Measurements from ENCODE around the gene MYDGF.

The MYDGF gene

DNA sequence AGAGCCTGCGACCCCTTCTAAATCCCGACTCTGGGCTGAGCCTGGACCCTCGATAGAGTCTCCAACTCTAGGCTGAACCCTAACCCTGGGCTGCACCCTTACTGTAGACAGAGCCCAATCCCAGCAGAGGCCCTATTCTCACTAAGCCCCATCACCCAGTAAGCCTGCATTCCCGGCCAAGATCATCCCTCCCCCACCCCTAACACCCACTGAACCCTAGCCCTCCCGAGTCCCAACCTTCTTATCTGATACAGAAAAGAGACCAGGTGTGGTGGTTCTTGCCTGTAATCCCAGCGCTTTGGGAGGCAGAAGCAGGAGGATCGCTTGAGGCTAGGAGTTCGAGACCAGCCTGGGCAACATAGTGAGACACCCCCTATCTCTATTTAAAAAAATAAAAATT is 33.4 kb downstream of the MYDGF start:
- H3K9me3 ChIP-seq (ENCODE audit: low read length), result no peaks in the 10 kb centered on the region
- peaks cover 24% of the 10 kb centered on the region for H3K4me1 ChIP-seq (ENCODE audit: insufficient read depth, low read length)
- peak overlapping the region; percentile 5 for H3K9ac ChIP-seq (ENCODE audit: low read length)
- peak overlapping the region in 1 of 2 donors; percentile 76 for H3K4me3 ChIP-seq (ENCODE audit: low read depth in 1 of 2, low read length in 2 of 2)
- no peak overlapping the region for H3K27ac ChIP-seq (ENCODE audit: low read depth, low read length)
- H3K36me3 ChIP-seq (ENCODE audit: insufficient read depth, low read length), result no peaks in the 10 kb centered on the region
- no peaks in the 10 kb centered on the region for H3K27me3 ChIP-seq (ENCODE audit: control insufficient read depth in 1 of 2, insufficient read depth in 2 of 2, low read length in 2 of 2)

DNA sequence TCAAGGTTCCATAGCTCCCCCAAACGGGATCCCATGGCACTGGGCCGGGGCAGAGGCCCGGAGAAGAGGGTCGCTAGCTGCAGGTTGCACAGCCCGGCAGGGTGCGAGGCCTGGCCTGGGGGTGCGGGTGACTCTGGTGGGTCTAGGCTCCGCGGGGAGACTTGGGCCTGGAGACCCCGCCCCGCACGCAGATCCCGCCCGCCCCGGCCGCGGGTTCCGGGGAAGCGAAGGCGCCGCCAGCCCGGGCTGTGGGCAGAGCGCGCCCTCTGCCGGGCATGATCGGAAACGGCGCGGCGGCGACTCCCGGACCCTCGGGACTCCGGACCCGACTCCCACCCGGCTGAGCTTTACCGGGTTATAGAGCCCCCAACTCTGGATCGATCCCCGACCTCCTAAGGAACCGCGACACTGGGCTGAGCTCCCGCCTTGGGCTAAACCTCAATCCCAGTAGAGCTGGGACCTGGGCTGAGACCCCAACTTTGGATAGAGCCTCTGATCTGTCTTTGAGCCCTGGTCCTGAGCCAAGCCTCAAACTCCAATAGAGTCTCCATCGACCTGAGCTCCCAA is 33.9 kb downstream of the MYDGF start:
- Histone ChIP-seq H3K4me3 (ENCODE audit: low read depth in 1 of 2, low read length in 2 of 2) (peak overlapping the region; percentile 70 to 76), H3K27ac (ENCODE audit: low read depth, low read length) (peak overlapping the region; percentile 7), H3K27me3 (ENCODE audit: control insufficient read depth in 1 of 2, insufficient read depth in 2 of 2, low read length in 2 of 2) (no peaks in the 10 kb centered on the region), H3K9me3 (ENCODE audit: low read length) (no peaks in the 10 kb centered on the region), H3K4me1 (ENCODE audit: insufficient read depth, low read length) (peaks cover 19% of the 10 kb centered on the region), H3K36me3 (ENCODE audit: insufficient read depth, low read length) (no peaks in the 10 kb centered on the region), H3K9ac (ENCODE audit: low read length) (peak overlapping the region; percentile 5)

DNA sequence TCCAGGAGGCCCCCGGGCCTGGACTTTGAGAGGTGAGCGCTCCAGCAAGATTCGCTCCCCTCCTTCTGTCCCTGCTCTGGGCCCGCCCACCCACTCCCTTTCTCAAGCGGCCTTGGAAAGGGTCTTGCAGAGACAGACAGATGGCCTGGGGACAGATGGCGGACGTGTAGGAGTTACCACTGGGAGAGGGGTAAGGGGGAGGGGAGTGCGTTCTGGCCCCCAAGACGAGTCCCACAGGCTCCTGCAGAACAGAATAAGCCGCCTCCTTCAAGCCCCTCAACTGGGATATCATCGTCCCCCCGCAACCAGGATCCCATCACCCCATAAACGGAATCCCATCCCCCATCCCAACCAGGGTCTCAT is 34.4 kb downstream of the MYDGF start:
- Histone ChIP-seq H3K27ac (ENCODE audit: low read depth, low read length) (peak overlapping the region; percentile 7), H3K27me3 (ENCODE audit: control insufficient read depth in 1 of 2, insufficient read depth in 2 of 2, low read length in 2 of 2) (no peaks in the 10 kb centered on the region), H3K9ac (ENCODE audit: low read length) (no peak overlapping the region), H3K9me3 (ENCODE audit: low read length) (no peaks in the 10 kb centered on the region), H3K4me3 (ENCODE audit: low read depth in 1 of 2, low read length in 2 of 2) (peak overlapping the region; percentile 70 to 76), H3K36me3 (ENCODE audit: insufficient read depth, low read length) (no peaks in the 10 kb centered on the region), H3K4me1 (ENCODE audit: insufficient read depth, low read length) (peaks cover 15% of the 10 kb centered on the region)

DNA sequence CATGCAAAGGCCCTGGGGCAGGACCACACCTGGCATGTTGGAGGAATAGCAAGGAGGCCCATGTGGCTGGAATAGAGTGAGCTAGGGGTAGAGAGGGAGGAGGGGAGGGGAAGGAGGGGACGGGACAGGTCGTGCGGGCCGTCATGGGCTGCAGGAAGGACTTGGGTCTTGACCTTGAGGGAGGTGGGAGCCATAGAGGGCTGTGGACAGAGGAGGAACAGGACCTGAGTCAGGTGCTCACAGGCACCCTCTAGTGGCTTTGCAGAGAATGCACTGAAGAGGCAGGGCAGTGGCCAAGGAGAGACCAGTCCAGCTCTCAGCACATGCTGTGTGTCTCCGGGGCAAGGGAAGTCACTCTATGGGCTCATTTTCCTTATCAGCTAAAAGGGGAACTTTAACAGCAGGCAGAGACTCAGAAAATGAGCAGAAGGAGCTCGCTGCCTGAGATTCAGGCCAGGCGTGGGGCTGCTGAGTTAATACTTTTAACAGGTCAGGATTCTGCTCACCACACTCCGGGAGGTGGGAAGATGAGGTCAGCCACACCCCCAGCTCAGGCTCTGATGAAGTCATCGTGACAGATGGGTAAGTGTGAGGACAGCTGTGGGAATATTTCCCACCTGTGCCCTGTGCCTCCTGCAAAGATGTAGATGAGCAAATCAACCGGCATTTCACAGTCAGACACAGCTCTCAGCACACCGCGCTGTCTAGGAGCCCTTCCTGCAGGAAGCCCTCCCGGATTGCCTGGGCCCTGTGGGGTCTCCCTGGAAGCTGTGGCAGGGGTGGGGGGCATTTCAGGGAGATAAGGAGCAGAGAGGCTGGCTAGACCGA is 36.8 kb downstream of the MYDGF start:
- Histone ChIP-seq H3K36me3 (ENCODE audit: insufficient read depth, low read length) (no peaks in the 10 kb centered on the region), H3K4me3 (ENCODE audit: low read depth in 1 of 2, low read length in 2 of 2) (no peak overlapping the region), H3K9ac (ENCODE audit: low read length) (no peak overlapping the region), H3K27ac (ENCODE audit: low read depth, low read length) (no peak overlapping the region), H3K4me1 (ENCODE audit: insufficient read depth, low read length) (peaks cover 11% of the 10 kb centered on the region), H3K27me3 (ENCODE audit: control insufficient read depth in 1 of 2, insufficient read depth in 2 of 2, low read length in 2 of 2) (no peaks in the 10 kb centered on the region), H3K9me3 (ENCODE audit: low read length) (no peaks in the 10 kb centered on the region)

DNA sequence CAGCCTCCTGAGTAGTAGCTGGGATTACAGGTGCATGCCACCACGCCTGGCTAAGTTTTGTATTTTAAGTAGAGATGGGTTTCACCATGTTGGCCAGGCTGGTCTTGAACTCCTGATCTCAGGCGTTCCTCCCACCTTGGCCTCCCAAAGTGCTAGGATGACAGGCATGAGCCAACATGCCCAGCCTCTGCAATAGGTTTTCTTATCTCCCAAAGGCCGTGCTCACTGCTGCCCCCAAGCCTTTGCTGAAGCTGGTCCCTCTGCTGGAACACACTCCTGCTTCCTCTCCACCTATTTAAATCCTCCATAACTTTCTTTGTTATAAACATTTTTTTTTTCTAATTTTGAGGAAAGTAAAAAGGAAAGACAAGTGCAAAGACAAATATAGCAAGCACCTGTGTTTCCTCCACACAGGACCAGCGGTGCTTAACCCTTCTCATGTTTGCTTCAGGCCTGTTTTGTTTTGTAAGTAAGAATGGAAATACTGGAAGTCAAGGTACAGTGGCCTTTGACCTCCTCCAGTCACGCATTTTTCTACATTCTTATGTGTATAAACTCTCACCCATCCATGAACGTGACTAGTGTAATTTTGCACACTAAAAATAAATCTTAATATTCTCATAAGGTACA is 45.3 kb downstream of the MYDGF start:
- Histone ChIP-seq H3K27ac (ENCODE audit: low read depth, low read length) (no peak overlapping the region), H3K4me3 (ENCODE audit: low read depth in 1 of 2, low read length in 2 of 2) (no peak overlapping the region), H3K9ac (ENCODE audit: low read length) (no peak overlapping the region), H3K27me3 (ENCODE audit: control insufficient read depth in 1 of 2, insufficient read depth in 2 of 2, low read length in 2 of 2) (peaks cover 6 to 14% of the 10 kb centered on the region in 2 donors), H3K9me3 (ENCODE audit: low read length) (no peaks in the 10 kb centered on the region), H3K36me3 (ENCODE audit: insufficient read depth, low read length) (no peaks in the 10 kb centered on the region), H3K4me1 (ENCODE audit: insufficient read depth, low read length) (no peaks in the 10 kb centered on the region)

DNA sequence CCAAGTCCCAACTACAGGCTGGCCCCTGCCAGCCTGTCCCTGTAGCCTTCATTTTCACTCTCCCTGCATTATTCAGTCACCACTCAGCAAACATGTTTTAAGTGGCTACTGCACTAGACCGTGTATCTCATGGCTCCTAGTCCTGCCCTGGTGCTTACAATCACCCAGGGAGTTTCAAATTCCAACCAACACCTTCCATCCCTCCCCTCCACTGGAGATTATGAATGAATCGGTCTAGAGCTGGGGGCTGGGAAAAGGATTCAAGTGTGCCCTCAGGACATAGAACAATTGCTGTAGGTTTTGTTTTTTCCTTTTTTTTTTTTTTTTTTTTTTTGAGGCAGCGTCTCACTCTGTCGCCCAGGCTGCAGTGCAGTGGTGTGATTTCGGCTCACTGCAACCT is 45.8 kb downstream of the MYDGF start:
- Histone ChIP-seq H3K27me3 (ENCODE audit: control insufficient read depth in 1 of 2, insufficient read depth in 2 of 2, low read length in 2 of 2) (peaks cover 9 to 16% of the 10 kb centered on the region in 2 donors), H3K4me1 (ENCODE audit: insufficient read depth, low read length) (no peaks in the 10 kb centered on the region), H3K4me3 (ENCODE audit: low read depth in 1 of 2, low read length in 2 of 2) (no peak overlapping the region), H3K9ac (ENCODE audit: low read length) (no peak overlapping the region), H3K9me3 (ENCODE audit: low read length) (no peaks in the 10 kb centered on the region), H3K27ac (ENCODE audit: low read depth, low read length) (no peak overlapping the region), H3K36me3 (ENCODE audit: insufficient read depth, low read length) (no peaks in the 10 kb centered on the region)

DNA sequence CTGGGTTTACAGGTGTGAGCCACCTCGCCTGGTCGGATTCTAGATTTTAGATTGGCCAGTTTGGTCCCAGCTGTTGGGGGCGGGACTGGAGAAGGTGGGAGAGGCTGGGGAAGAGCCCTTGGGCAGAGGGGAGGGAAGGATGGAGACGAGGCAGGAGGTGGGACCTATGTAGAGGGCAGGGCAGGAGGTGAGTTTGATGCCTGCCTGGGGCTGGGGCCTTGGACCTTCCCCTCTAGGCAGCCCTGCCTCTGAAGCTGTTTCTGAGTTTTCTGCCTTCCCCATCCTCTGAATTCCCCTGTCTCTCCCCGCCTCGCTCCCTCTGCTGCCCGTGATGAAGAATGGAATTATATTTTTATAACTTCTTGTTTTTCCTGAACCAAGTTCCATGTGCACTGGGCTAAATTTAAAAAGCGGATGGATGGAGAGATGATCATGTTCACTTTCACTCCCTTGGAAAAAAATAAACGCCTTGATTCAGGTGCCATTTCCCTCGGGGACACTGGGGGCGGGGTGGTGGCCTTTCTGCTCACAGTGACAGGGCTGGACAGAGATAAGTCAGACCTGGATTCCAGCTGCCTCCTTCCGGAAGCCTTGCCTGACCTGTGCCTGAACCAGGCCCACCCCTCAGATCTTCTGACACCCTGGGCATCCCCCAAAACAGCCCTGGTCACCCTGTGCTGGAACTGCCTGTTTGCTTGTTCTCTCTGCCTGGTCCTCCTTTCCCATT is 47.3 kb downstream of the MYDGF start:
- Histone ChIP-seq H3K9me3 (ENCODE audit: low read length) (no peaks in the 10 kb centered on the region), H3K9ac (ENCODE audit: low read length) (no peak overlapping the region), H3K27me3 (ENCODE audit: control insufficient read depth in 1 of 2, insufficient read depth in 2 of 2, low read length in 2 of 2) (peaks cover 9 to 16% of the 10 kb centered on the region in 2 donors), H3K36me3 (ENCODE audit: insufficient read depth, low read length) (no peaks in the 10 kb centered on the region), H3K27ac (ENCODE audit: low read depth, low read length) (no peak overlapping the region), H3K4me1 (ENCODE audit: insufficient read depth, low read length) (no peaks in the 10 kb centered on the region), H3K4me3 (ENCODE audit: low read depth in 1 of 2, low read length in 2 of 2) (no peak overlapping the region)

DNA sequence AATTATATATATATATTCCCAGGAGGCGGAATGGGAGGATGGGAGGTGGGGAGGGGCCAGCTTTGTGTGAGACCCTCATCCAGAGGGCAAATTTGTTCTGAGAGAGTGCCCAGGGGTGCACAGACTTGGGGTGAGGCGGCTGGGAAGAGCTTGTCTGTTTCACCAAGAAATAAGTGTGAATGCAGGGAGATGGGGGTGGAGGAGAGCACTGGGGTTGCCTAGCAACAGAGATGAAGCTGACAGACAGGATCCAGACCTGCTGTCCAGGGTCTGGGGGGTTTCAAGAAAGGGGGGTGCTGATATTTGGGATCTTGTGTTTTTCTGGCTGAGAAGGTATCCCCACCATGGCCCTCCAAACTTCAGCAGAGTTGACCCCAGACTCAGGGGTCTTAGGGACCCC is 49.5 kb downstream of the MYDGF start:
- H3K27me3 ChIP-seq (ENCODE audit: control insufficient read depth in 1 of 2, insufficient read depth in 2 of 2, low read length in 2 of 2), result peaks cover 9 to 16% of the 10 kb centered on the region in 2 donors
- H3K9me3 ChIP-seq (ENCODE audit: low read length), result no peaks in the 10 kb centered on the region
- H3K4me3 ChIP-seq (ENCODE audit: low read depth in 1 of 2, low read length in 2 of 2), result no peak overlapping the region
- no peaks in the 10 kb centered on the region for H3K36me3 ChIP-seq (ENCODE audit: insufficient read depth, low read length)
- no peaks in the 10 kb centered on the region for H3K4me1 ChIP-seq (ENCODE audit: insufficient read depth, low read length)
- no peak overlapping the region for H3K27ac ChIP-seq (ENCODE audit: low read depth, low read length)
- H3K9ac ChIP-seq (ENCODE audit: low read length), result no peak overlapping the region

DNA sequence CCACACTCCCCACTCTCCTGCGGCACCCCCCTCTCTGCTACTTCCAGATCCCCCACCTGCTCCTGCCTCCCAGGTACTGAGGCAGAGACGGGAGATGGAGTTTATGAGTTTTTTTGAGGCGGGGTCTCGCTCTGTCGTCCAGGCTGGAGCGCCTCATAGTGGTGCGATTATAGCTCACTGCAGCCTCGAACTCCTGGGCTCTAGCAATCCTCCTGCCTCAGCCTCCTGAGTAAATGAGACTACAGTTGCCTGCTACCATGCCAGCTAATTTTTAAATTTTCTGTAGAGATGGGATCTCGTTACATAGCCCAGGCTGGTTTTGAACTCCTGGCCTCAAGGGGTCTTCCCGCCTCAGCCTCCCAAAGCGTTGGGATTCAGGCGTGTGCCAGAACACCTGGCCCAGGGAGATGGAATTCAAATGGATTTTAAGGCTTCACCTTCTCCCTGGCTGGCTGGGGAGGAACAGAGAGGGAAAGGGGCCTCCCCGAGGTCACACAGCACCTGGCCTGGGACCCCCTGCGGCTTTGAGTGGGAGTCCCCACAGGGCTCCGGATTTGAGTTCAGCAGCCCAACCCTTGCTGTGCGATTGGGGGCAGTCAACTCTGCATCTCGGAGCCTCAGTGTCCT is 50.4 kb downstream of the MYDGF start:
- Histone ChIP-seq H3K36me3 (ENCODE audit: insufficient read depth, low read length) (no peaks in the 10 kb centered on the region), H3K9me3 (ENCODE audit: low read length) (no peaks in the 10 kb centered on the region), H3K27ac (ENCODE audit: low read depth, low read length) (no peak overlapping the region), H3K27me3 (ENCODE audit: control insufficient read depth in 1 of 2, insufficient read depth in 2 of 2, low read length in 2 of 2) (peaks cover 9 to 16% of the 10 kb centered on the region in 2 donors), H3K4me3 (ENCODE audit: low read depth in 1 of 2, low read length in 2 of 2) (no peak overlapping the region), H3K4me1 (ENCODE audit: insufficient read depth, low read length) (no peaks in the 10 kb centered on the region), H3K9ac (ENCODE audit: low read length) (no peak overlapping the region)

DNA sequence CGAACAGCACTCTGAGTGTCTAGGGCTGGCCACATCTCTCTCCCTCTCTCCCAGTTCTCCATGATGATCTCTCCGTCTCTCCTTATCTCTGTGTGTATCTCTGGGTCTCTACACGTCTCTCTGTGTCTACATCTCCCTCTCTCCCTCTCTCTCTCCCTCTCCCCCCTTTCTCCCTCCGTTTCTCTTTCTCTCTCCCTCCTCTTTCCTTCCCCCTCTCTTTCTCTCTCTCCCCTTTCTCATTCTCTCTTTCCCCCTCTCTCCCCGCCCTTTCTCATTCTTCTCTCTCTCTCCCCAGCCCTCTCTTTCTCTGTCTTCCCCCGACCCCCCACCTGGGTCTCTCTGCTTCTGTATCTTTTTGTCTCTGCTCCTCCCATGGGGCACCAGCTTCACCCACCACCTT is 52.1 kb downstream of the MYDGF start:
- H3K27ac ChIP-seq (ENCODE audit: low read depth, low read length), result no peak overlapping the region
- H3K4me3 ChIP-seq (ENCODE audit: low read depth in 1 of 2, low read length in 2 of 2), result no peak overlapping the region
- H3K4me1 ChIP-seq (ENCODE audit: insufficient read depth, low read length), result no peaks in the 10 kb centered on the region
- H3K27me3 ChIP-seq (ENCODE audit: control insufficient read depth in 1 of 2, insufficient read depth in 2 of 2, low read length in 2 of 2), result peaks cover 9 to 16% of the 10 kb centered on the region in 2 donors
- H3K9me3 ChIP-seq (ENCODE audit: low read length), result no peaks in the 10 kb centered on the region
- H3K9ac ChIP-seq (ENCODE audit: low read length), result no peak overlapping the region
- H3K36me3 ChIP-seq (ENCODE audit: insufficient read depth, low read length), result no peaks in the 10 kb centered on the region

DNA sequence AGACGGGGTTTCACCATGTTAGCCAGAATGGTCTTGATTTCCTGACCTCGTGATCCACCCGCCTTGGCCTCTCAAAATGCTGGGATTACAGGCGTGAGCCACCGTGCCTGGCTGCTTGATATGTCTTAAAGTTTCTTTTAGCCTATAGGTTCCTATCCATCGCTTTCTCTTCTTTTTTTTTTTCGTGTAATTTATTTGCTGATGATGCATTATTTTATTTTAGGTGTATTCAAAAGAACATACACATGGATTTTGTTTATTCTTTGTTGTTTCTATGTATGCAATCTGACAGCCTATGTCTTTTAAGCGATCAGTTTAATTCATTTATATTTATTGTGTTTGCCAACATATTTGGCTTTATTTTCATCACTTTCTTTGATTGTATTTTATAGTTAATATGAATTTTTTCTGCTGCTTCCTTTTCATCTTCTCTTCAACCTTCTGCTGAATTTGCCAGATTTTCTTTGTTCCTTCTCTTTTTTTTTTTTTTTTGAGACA is 56.8 kb downstream of the MYDGF start:
- Histone ChIP-seq H3K4me1 (ENCODE audit: insufficient read depth, low read length) (no peaks in the 10 kb centered on the region), H3K36me3 (ENCODE audit: insufficient read depth, low read length) (no peaks in the 10 kb centered on the region), H3K4me3 (ENCODE audit: low read depth in 1 of 2, low read length in 2 of 2) (no peak overlapping the region), H3K9ac (ENCODE audit: low read length) (no peak overlapping the region), H3K27me3 (ENCODE audit: control insufficient read depth in 1 of 2, insufficient read depth in 2 of 2, low read length in 2 of 2) (peaks cover 0 to 5% of the 10 kb centered on the region in 2 donors), H3K9me3 (ENCODE audit: low read length) (no peaks in the 10 kb centered on the region), H3K27ac (ENCODE audit: low read depth, low read length) (no peak overlapping the region)
